H1 (cell line): ENCODE results near the gene KRT84. TPM values are rescaled to one million over a fixed set of nuclear protein-coding genes. Genes with fewer than 3 reads are reported as not detected.

Experiments
- BCL11A ChIP-seq, 2 experiments: IDR thresholded peaks; one replicate each; pipeline ENCODE4 v1.6.1; 2011; ENCODE audit warnings: low read depth in 2 of 2, low read length in 2 of 2, mild to moderate bottlenecking in 2 of 2
- BRCA1 ChIP-seq: IDR thresholded peaks from 2 replicates; pipeline ENCODE4 v1.6.1; 2012; ENCODE audit warnings: low read depth, low read length, improper control_type of control experiment
- CEBPB ChIP-seq: IDR thresholded peaks from 2 replicates; pipeline ENCODE4 v1.6.1; 2012; ENCODE audit warnings: low read depth, low read length
- CHD2 ChIP-seq: IDR thresholded peaks from 2 replicates; pipeline ENCODE4 v1.6.1; 2012; ENCODE audit warnings: low read length, improper control_type of control experiment
- CREB1 ChIP-seq: IDR thresholded peaks from 2 replicates; pipeline ENCODE4 v1.6.1; 2012; ENCODE audit warnings: inconsistent platforms
- CTBP2 ChIP-seq: IDR thresholded peaks from 2 replicates; pipeline ENCODE4 v1.7.0; 2011; ENCODE audit warnings: borderline replicate concordance, mild to moderate bottlenecking, moderate library complexity, mixed read lengths, low read length; ENCODE audit not compliant: insufficient read depth, insufficient read length
- EP300 ChIP-seq, 2 experiments: IDR thresholded peaks; 1 replicate in 1 of 2; 2 replicates in 1 of 2; pipeline ENCODE4 v1.6.1; 2011 to 2012; ENCODE audit warnings: low read depth in 2 of 2, low read length in 2 of 2, mild to moderate bottlenecking in 2 of 2, borderline replicate concordance in 1 of 2, inconsistent platforms in 1 of 2, moderate library complexity in 1 of 2
- GABPA ChIP-seq: IDR thresholded peaks from 2 replicates; pipeline ENCODE4 v1.6.1; 2011; ENCODE audit warnings: mild to moderate bottlenecking, low read length, moderate library complexity, borderline replicate concordance; ENCODE audit not compliant: insufficient read depth
- HDAC6 ChIP-seq: IDR thresholded peaks from one replicate; pipeline ENCODE4 v1.7.1; 2012; ENCODE audit warnings: low read depth, mild to moderate bottlenecking, inconsistent platforms, low read length, moderate library complexity
- JUND ChIP-seq: IDR thresholded peaks from 2 replicates; pipeline ENCODE4 v1.6.1; 2011; ENCODE audit warnings: mild to moderate bottlenecking, improper control_type of control experiment, low read length
- KDM5A ChIP-seq: fragments of 200-600 bp; IDR thresholded peaks from 2 replicates; pipeline ENCODE4 v1.7.1; 2012; ENCODE audit warnings: mild to moderate bottlenecking, low read length, inconsistent platforms, mixed read lengths
- NRF1 ChIP-seq: IDR thresholded peaks from 2 replicates; pipeline ENCODE4 v1.6.1; 2011; ENCODE audit warnings: mild to moderate bottlenecking, low read depth, low read length, improper control_type of control experiment
- POLR2A ChIP-seq, 2 experiments: IDR thresholded peaks; 1 replicate in 1 of 2; 2 replicates in 1 of 2; pipeline ENCODE4 v1.6.1; 2011; ENCODE audit warnings: low read depth in 2 of 2, low read length in 2 of 2, mild to moderate bottlenecking in 2 of 2; ENCODE audit errors: control extremely low read depth in 1 of 2
- POU5F1 ChIP-seq: IDR thresholded peaks from 2 replicates; pipeline ENCODE4 v1.6.1; 2011; ENCODE audit warnings: low read depth, mild to moderate bottlenecking, low read length, moderate library complexity
- RNF2 ChIP-seq: fragments of 200-900, 300-1000 bp; sonication (generic); IDR thresholded peaks from 2 replicates; pipeline ENCODE4 v1.7.1; 2016; ENCODE audit warnings: borderline replicate concordance, low read depth, mild to moderate bottlenecking, antibody characterized with exemption, low read length; ENCODE audit not compliant: poor library complexity, severe bottlenecking; ENCODE audit errors: missing control alignments
- RXRA ChIP-seq: IDR thresholded peaks from 2 replicates; pipeline ENCODE4 v1.6.1; 2011; ENCODE audit warnings: low read depth, mild to moderate bottlenecking, low read length, moderate library complexity; ENCODE audit not compliant: insufficient read depth
- SIN3A ChIP-seq, 2 experiments: IDR thresholded peaks in 1 of 2; conservative IDR thresholded peaks in 1 of 2; 2 replicates each; pipeline ENCODE4 v1.6.1; 2011 to 2012; ENCODE audit warnings: low read length in 2 of 2, improper control_type of control experiment in 1 of 2, low read depth in 1 of 2, mild to moderate bottlenecking in 1 of 2
- SUZ12 ChIP-seq: fragments of 200-600 bp; sonication (generic); IDR thresholded peaks from 2 replicates; pipeline ENCODE4 v1.6.1; 2012; ENCODE audit warnings: mild to moderate bottlenecking, inconsistent platforms, low read length, moderate library complexity, mixed read lengths
- TAF7 ChIP-seq: optimal IDR thresholded peaks from 2 replicates; pipeline ENCODE3; 2011; ENCODE audit warnings: low read depth, mild to moderate bottlenecking, inconsistent platforms, low read length, moderate library complexity, borderline replicate concordance
- TEAD4 ChIP-seq: IDR thresholded peaks from 2 replicates; pipeline ENCODE4 v1.6.1; 2012; ENCODE audit warnings: low read depth, low read length, inconsistent platforms, mixed read lengths
- polyA plus RNA-seq, 7 experiments: library from polyadenylated mRNA; depleted of rRNA in 3 of 7; stranded (reverse) in 5 of 7; unstranded in 2 of 7; fragments of >200 nt in 5 of 7; fragments of 200-250 nt in 2 of 7; gene quantifications; 1 replicate in 5 of 7; 2 replicates in 1 of 7; 4 replicates in 1 of 7; pipeline versions ENCODE4 v1.2.1 to v1.2.3, GENCODE V29; 2011 to 2013; ENCODE audit warnings: missing spikeins in 2 of 7, mixed read lengths in 2 of 7
- total RNA-seq: library from RNA; stranded (reverse); fragmentation: NEBNext Ultra II Directional; extraction: Animal tissue kit (Norgen Biotek cat#: 25700); gene quantifications from 2 replicates; pipeline ENCODE4 v1.2.1, GENCODE V29; 2021
- TF ChIP-seq, protein P1 (sequence below), 3 experiments: IDR thresholded peaks; 1 replicate in 2 of 3; 2 replicates in 1 of 3; pipeline versions ENCODE4 v1.5.1 to v1.6.1; 2011; ENCODE audit warnings: low read length in 3 of 3, mild to moderate bottlenecking in 3 of 3, inconsistent platforms in 2 of 3, low read depth in 1 of 3, moderate library complexity in 1 of 3; ENCODE audit not compliant: insufficient read depth in 1 of 3; ENCODE audit errors: control extremely low read depth in 1 of 3
- TF ChIP-seq, protein P2 (sequence below): IDR thresholded peaks from 2 replicates; pipeline ENCODE4 v1.6.1; 2012; ENCODE audit warnings: inconsistent platforms

The KRT84 gene
- total and polyA plus RNA-seq, 2 of the 8 experiments (the other 6 are each of a cell fraction or from before 2014, with no cell fraction given) = not detected

DNA sequence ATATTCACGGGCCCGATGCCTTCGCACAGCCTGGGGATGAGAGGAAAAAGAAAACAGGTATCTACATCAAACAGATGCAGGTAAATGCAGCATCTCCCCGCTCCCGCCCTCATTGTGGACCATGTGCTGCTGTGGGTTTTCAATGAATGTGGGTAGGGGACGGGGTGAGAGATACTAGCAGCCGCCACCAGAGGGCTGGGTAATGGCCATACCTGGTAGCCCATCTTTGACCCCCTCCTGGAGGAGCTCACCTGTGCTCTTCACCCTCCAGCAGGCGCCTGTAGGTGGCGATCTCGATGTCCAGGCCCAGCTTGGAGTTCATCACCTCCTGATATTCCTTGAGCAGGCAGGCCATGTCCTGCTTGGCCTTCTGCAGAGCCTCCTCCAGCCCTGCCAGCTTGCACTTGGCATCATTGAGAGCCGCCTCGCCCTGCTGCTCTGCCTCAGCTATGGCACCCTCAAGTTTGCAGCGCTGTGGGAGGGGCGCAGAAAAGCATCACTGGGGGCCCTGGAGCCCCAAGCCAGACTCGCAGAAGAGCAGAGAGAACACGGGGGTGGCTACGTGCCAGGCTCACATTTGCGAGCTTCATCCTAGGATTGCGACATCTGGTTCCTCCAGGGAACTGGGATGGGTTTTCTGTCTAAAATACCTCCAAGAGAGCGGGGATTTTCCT, 10.4 kb upstream of the KRT84 start (continued):
- TF ChIP-seq, protein P1, sequence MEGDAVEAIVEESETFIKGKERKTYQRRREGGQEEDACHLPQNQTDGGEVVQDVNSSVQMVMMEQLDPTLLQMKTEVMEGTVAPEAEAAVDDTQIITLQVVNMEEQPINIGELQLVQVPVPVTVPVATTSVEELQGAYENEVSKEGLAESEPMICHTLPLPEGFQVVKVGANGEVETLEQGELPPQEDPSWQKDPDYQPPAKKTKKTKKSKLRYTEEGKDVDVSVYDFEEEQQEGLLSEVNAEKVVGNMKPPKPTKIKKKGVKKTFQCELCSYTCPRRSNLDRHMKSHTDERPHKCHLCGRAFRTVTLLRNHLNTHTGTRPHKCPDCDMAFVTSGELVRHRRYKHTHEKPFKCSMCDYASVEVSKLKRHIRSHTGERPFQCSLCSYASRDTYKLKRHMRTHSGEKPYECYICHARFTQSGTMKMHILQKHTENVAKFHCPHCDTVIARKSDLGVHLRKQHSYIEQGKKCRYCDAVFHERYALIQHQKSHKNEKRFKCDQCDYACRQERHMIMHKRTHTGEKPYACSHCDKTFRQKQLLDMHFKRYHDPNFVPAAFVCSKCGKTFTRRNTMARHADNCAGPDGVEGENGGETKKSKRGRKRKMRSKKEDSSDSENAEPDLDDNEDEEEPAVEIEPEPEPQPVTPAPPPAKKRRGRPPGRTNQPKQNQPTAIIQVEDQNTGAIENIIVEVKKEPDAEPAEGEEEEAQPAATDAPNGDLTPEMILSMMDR (IDR thresholded peaks at IDR 0.05; ENCODE audit: control extremely low read depth in 1 of 3, insufficient read depth in 1 of 3, low read depth in 1 of 3, low read length in 3 of 3) = peak; percentile 81 to 99 (median 98)
- no peak for TF ChIP-seq BCL11A (IDR thresholded peaks at IDR 0.05; ENCODE audit: low read depth in 2 of 2, low read length in 2 of 2)
- no peak for TF ChIP-seq KDM5A
- TF ChIP-seq TEAD4 = no peak
- 0 out of 2 replicates have a peak, but pooled peaks have one; percentile 21 for TF ChIP-seq JUND
- TF ChIP-seq CHD2 = peak; percentile 15; the same call in 1 of the 2 replicates
- no peak for TF ChIP-seq POU5F1
- TF ChIP-seq EP300 (IDR thresholded peaks at IDR 0.05; ENCODE audit: borderline replicate concordance in 1 of 2, low read depth in 2 of 2, low read length in 2 of 2) = no peak
- no peak for TF ChIP-seq NRF1
- peak; percentile 32 for TF ChIP-seq TAF7
- TF ChIP-seq HDAC6 = no peak
- TF ChIP-seq SUZ12 = no peak
- no peak for TF ChIP-seq RXRA
- TF ChIP-seq CEBPB = peak; percentile 69
- TF ChIP-seq, protein P2, sequence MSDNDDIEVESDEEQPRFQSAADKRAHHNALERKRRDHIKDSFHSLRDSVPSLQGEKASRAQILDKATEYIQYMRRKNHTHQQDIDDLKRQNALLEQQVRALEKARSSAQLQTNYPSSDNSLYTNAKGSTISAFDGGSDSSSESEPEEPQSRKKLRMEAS = peak; percentile 88
- no peak for TF ChIP-seq BRCA1
- no peak for TF ChIP-seq POLR2A (IDR thresholded peaks at IDR 0.05; ENCODE audit: control extremely low read depth in 1 of 2, low read depth in 2 of 2, low read length in 2 of 2)
- peak; percentile 21; the same call in 1 of the 2 replicates for TF ChIP-seq GABPA
- TF ChIP-seq SIN3A (conservative IDR thresholded peaks at IDR 0.05 in 1 of 2, IDR thresholded peaks at IDR 0.05 in 1 of 2; ENCODE audit: low read depth in 1 of 2, low read length in 2 of 2) = no peak
- TF ChIP-seq RNF2 = no peak
- TF ChIP-seq CTBP2 = no peak
- TF ChIP-seq CREB1 = 0 out of 2 replicates have a peak, but pooled peaks have one; percentile 9
